Suprapubic skin (tissue), 3 donors: ENCODE data around the gene HSP90AB1.

ENCODE experiments used
- EP300 ChIP-seq: sonication (generic); formaldehyde crosslinking; IDR thresholded peaks from one replicate; pipeline ENCODE4 v1.6.1; 2017; ENCODE audit warnings: antibody characterized with exemption
- TF ChIP-seq, protein P1 (sequence below), 2 donors: fragments of 200-600 bp in 1 of 2; fragments of 450-650 bp in 1 of 2; sonication (generic) in 1 of 2; IDR thresholded peaks; one replicate each; pipeline ENCODE4 v1.5.1; 2016 to 2019; ENCODE audit warnings: antibody characterized with exemption in 2 of 2, mild to moderate bottlenecking in 1 of 2, moderate library complexity in 1 of 2

DNA sequence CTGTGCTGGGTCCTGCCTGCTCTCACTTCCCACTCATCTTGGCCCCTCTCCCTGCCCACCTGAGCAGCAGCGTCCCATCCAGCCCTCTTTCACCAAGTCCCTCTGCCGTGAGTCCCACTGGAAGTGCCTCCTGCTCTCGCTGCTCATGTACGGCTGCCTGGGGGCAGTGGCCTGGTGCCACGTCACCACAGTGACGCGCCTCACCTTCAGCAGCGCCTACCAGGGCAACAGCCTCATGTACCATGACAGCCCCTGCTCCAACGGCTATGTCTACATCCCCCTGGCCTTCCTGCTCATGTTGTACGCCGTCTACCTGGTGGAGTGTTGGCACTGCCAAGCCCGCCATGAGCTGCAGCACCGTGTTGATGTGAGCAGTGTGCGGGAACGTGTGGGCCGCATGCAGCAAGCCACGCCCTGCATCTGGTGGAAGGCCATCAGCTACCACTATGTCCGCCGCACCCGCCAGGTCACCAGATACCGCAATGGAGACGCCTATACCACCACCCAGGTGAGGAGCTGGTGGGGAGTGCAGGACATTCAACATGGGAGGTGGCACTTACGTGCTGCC is 26.2 kb downstream of the HSP90AB1 start:
- TF ChIP-seq EP300, result no peak
- TF ChIP-seq, protein P1, sequence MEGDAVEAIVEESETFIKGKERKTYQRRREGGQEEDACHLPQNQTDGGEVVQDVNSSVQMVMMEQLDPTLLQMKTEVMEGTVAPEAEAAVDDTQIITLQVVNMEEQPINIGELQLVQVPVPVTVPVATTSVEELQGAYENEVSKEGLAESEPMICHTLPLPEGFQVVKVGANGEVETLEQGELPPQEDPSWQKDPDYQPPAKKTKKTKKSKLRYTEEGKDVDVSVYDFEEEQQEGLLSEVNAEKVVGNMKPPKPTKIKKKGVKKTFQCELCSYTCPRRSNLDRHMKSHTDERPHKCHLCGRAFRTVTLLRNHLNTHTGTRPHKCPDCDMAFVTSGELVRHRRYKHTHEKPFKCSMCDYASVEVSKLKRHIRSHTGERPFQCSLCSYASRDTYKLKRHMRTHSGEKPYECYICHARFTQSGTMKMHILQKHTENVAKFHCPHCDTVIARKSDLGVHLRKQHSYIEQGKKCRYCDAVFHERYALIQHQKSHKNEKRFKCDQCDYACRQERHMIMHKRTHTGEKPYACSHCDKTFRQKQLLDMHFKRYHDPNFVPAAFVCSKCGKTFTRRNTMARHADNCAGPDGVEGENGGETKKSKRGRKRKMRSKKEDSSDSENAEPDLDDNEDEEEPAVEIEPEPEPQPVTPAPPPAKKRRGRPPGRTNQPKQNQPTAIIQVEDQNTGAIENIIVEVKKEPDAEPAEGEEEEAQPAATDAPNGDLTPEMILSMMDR (IDR thresholded peaks at IDR 0.05), result no peak
